RWPE1 (cell line): ENCODE data around the gene SMCO2.

Source experiments
- CTCF ChIA-PET: fragments of 350-600 bp; sonication (Branson Sonifier 250); formaldehyde crosslinking; extraction: SDS; loops from one replicate; lab custom pipeline; 2021; lab: Yijun Ruan, JAX
- POLR2A ChIA-PET: fragments of 400-600 bp; formaldehyde crosslinking; extraction: SDS; loops from one replicate; lab custom pipeline; 2020; ENCODE audit warnings: antibody characterized with exemption; ENCODE audit not compliant: low non-redundant PET; lab: Yijun Ruan, JAX
- DNase-seq: peaks from one replicate; pipeline ENCODE4 v3.0.0; 2012; ENCODE audit warnings: low spot score
- H3K27ac ChIP-seq: fragments of 450-650 bp; 2 replicates; pipeline ENCODE4 v1.5.1; 2017
- CTCF ChIP-seq: fragments of 450-650 bp; conservative IDR thresholded peaks from 2 replicates; pipeline ENCODE4 v1.5.1; 2017; ENCODE audit warnings: low read depth, mild to moderate bottlenecking

SMCO2 gene

GRCh38 chr12:27527512-27527911 lies 81.0 kb downstream of the SMCO2 start:
- no peak overlapping the region for H3K27ac ChIP-seq
- TF ChIP-seq CTCF = no peak
- DNase-seq = no peak
- CTCF ChIA-PET = interaction anchor here (0.6 kb wide), 1 partner anchor 17 kb away, joined by 3 read pairs; no protein-coding TSS in a partner anchor
- POLR2A ChIA-PET = no interaction called here

GRCh38 chr12:27528788-27529187 lies 82.3 kb downstream of the SMCO2 start:
- CTCF ChIA-PET = no interaction called here
- no peak for DNase-seq
- no peak for TF ChIP-seq CTCF
- POLR2A ChIA-PET = no interaction called here
- no peak overlapping the region for H3K27ac ChIP-seq

GRCh38 chr12:27530157-27530922 lies 83.8 kb downstream of the SMCO2 start:
- CTCF ChIA-PET = no interaction called here
- DNase-seq = no peak

GRCh38 chr12:27531896-27532295 lies 85.4 kb downstream of the SMCO2 start:
- POLR2A ChIA-PET = no interaction called here
- no peak overlapping the region for H3K27ac ChIP-seq
- no peak for TF ChIP-seq CTCF
- CTCF ChIA-PET = interaction anchor here (0.6 to 1.2 kb wide), 2 partner anchors 10 to 82 kb away, joined by 3 read pairs; no protein-coding TSS in a partner anchor
- DNase-seq = no peak

More at GRCh38 chr12:27530157-27530922, 83.8 kb downstream of the SMCO2 start:
- TF ChIP-seq CTCF = no peak
- no peak overlapping the region for H3K27ac ChIP-seq
- POLR2A ChIA-PET = no interaction called here

- POLR2A ChIA-PET = no interaction called here
These were observed 87.7 kb downstream of the SMCO2 start for GRCh38 chr12:27534060-27534764.

GRCh38 chr12:27534765-27535161 lies 88.2 kb downstream of the SMCO2 start:
- ChIA-PET CTCF (no interaction called here), POLR2A (no interaction called here)
- no peak overlapping the region for H3K27ac ChIP-seq
- no peak for TF ChIP-seq CTCF
- no peak for DNase-seq

More at GRCh38 chr12:27534060-27534764, 87.7 kb downstream of the SMCO2 start:
- TF ChIP-seq CTCF = no peak
- CTCF ChIA-PET = no interaction called here
- DNase-seq = no peak
- H3K27ac ChIP-seq = no peak overlapping the region
